Bronchial epithelial cell (primary cell): ENCODE results near the gene C10orf105. TPM values are rescaled to one million over a fixed set of nuclear protein-coding genes. Genes with fewer than 3 reads are reported as not detected.
A peak's percentile ranks its signal among the peaks of the same experiment; 100 is the strongest.

Experiments
- DNase-seq: peaks from one replicate; pipeline ENCODE4 v3.0.0-alpha.2; 2010; ENCODE audit warnings: low read depth
- FAIRE-seq: peaks from 2 replicates; lab custom pipeline; 2011; peaks lifted over from hg19 to GRCh38; lab: Jason Lieb, UNC
- H3K27me3 ChIP-seq: 2 replicates; pipeline ENCODE4 v1.5.1; 2011; ENCODE audit warnings: low read length; ENCODE audit not compliant: control insufficient read depth, insufficient read depth
- H3K36me3 ChIP-seq: 2 replicates; pipeline ENCODE4 v1.5.1; 2011; ENCODE audit warnings: low read length; ENCODE audit not compliant: control insufficient read depth, insufficient read depth
- H3K4me3 ChIP-seq: 2 replicates; pipeline ENCODE4 v1.5.1; 2011; ENCODE audit warnings: mild to moderate bottlenecking, low read depth, low read length, control low read depth
- CTCF ChIP-seq: IDR thresholded peaks from 2 replicates; pipeline ENCODE4 v1.5.1; 2011; ENCODE audit warnings: mild to moderate bottlenecking, moderate library complexity, low read length, control low read depth, inconsistent platforms; ENCODE audit not compliant: insufficient read depth, severe bottlenecking
- total RNA-seq: library from RNA; depleted of rRNA; stranded (reverse); fragments of >200 nt; gene quantifications from 2 replicates; pipeline ENCODE4 v1.2.1, GENCODE V29; 2014

C10orf105 gene
- total RNA-seq, 1 donor from 2014 or later, result not detected

- no peaks in the 10 kb centered on the region for H3K36me3 ChIP-seq
- H3K4me3 ChIP-seq, result no peak overlapping the region
- DNase-seq (no peak), FAIRE-seq (no peak)
- TF ChIP-seq CTCF, result no peak
- peaks cover 2% of the 10 kb centered on the region for H3K27me3 ChIP-seq
Measured at GRCh38 chr10:71684356-71685173, 35.0 kb downstream of the C10orf105 start.

GRCh38 chr10:71683301-71683700, 36.3 kb downstream of the C10orf105 start:
- H3K36me3 ChIP-seq, result no peaks in the 10 kb centered on the region
- no peak for FAIRE-seq
- H3K4me3 ChIP-seq, result no peak overlapping the region
- TF ChIP-seq CTCF, result no peak
- peaks cover 2% of the 10 kb centered on the region for H3K27me3 ChIP-seq
- DNase-seq, result no peak

- TF ChIP-seq CTCF, result no peak
- H3K27me3 ChIP-seq, result peaks cover 2% of the 10 kb centered on the region
- no peaks in the 10 kb centered on the region for H3K36me3 ChIP-seq
- FAIRE-seq (no peak), DNase-seq (no peak)
- H3K4me3 ChIP-seq, result no peak overlapping the region
Measured at GRCh38 chr10:71681977-71682376, 37.6 kb downstream of the C10orf105 start.

GRCh38 chr10:71679425-71679824, 40.2 kb downstream of the C10orf105 start:
- Histone ChIP-seq H3K27me3 (peaks cover 4% of the 10 kb centered on the region), H3K36me3 (no peaks in the 10 kb centered on the region), H3K4me3 (no peak overlapping the region)
- no peak for DNase-seq
- no peak for TF ChIP-seq CTCF
- no peak for FAIRE-seq

GRCh38 chr10:71678057-71678805, 41.3 kb downstream of the C10orf105 start:
- no peak for TF ChIP-seq CTCF
- peak; percentile 52 for FAIRE-seq
- H3K4me3 ChIP-seq, result no peak overlapping the region
- DNase-seq, result no peak
- H3K27me3 ChIP-seq, result peaks cover 2% of the 10 kb centered on the region
- no peaks in the 10 kb centered on the region for H3K36me3 ChIP-seq
